ENCODE measurements around the gene IGSF9B. TPM values are rescaled to one million over a fixed set of nuclear protein-coding genes. Genes with fewer than 3 reads are reported as not detected.
A peak's percentile ranks its signal among the peaks of the same experiment; 100 is the strongest.

IGSF9B gene
- total and polyA plus RNA-seq, 10 of the 15 experiments (the other 5 are each of a cell fraction or from before 2014, with no cell fraction given): 0.03 to 3.7 (median 0.20) TPM; not detected in 2

DNA sequence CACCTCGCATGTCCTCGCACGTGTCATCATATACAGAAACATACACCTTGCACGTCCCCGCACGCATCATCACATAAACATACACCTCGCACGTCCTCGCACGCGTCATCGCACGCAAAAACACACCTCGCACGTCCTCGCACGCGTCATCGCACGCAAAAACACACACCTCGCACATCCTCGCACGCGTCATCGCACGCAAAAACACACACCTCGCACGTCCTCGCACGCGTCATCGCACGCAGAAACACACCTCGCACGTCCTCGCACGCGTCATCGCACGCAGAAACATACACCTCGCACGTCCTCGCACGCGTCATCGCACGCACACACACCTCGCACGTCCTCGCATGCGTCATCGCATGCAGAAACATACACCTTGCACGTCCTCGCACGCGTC lies 16.7 kb downstream of the IGSF9B start (continued):
- TF ChIP-seq, protein P1, sequence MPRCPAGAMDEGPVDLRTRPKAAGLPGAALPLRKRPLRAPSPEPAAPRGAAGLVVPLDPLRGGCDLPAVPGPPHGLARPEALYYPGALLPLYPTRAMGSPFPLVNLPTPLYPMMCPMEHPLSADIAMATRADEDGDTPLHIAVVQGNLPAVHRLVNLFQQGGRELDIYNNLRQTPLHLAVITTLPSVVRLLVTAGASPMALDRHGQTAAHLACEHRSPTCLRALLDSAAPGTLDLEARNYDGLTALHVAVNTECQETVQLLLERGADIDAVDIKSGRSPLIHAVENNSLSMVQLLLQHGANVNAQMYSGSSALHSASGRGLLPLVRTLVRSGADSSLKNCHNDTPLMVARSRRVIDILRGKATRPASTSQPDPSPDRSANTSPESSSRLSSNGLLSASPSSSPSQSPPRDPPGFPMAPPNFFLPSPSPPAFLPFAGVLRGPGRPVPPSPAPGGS (IDR thresholded peaks at IDR 0.05; ENCODE audit: borderline replicate concordance, insufficient read depth, low read depth, low read length, poor library complexity, severe bottlenecking): peak; percentile 32
- TF ChIP-seq, protein P2, sequence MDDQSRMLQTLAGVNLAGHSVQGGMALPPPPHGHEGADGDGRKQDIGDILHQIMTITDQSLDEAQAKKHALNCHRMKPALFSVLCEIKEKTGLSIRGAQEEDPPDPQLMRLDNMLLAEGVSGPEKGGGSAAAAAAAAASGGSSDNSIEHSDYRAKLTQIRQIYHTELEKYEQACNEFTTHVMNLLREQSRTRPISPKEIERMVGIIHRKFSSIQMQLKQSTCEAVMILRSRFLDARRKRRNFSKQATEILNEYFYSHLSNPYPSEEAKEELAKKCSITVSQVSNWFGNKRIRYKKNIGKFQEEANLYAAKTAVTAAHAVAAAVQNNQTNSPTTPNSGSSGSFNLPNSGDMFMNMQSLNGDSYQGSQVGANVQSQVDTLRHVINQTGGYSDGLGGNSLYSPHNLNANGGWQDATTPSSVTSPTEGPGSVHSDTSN (IDR thresholded peaks at IDR 0.05; ENCODE audit: insufficient replicate concordance, low read depth, low read length): peak; percentile 62
- no peak for TF ChIP-seq SP1 (IDR thresholded peaks at IDR 0.05; ENCODE audit: low read depth, low read length)
- no peak for TF ChIP-seq CEBPB (IDR thresholded peaks at IDR 0.05; ENCODE audit: borderline replicate concordance in 1 of 2, low read depth in 2 of 2, low read length in 2 of 2)
- TF ChIP-seq TCF3 (IDR thresholded peaks at IDR 0.05; ENCODE audit: borderline replicate concordance, insufficient read depth, low read depth, low read length): 0 out of 2 replicates have a peak, but pooled peaks have one; percentile 58

DNA sequence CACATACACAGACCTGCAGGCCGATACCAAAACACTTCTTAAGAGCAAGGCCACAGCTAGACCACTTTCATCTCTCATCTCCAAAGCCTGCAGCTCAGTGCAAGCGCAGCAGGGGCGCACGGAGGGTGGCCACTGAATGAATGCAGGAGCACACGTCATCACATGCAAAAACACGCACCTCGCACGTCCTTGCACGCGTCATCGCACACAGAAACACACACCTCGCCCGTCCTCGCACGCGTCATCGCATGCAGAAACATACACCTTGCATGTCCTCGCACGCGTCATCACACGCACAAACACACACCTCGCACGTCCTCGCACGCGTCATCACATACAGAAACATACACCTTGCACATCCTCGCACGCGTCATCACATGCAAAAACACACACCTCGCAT lies 17.2 kb downstream of the IGSF9B start:
- no peaks in the 10 kb centered on the region for H3K9me3 ChIP-seq (replicated peaks; ENCODE audit: control insufficient read depth, insufficient read depth, low read length)
- H4K20me1 ChIP-seq (ENCODE audit: control insufficient read depth, insufficient read depth): no peaks in the 10 kb centered on the region
- no peak for FAIRE-seq
- no peak overlapping the region for H3K4me2 ChIP-seq (ENCODE audit: control insufficient read depth, insufficient read depth)
- H3K27me3 ChIP-seq (replicated peaks in 1 of 2; ENCODE audit: control insufficient read depth in 2 of 2, insufficient read depth in 2 of 2, low read length in 1 of 2): no peaks in the 10 kb centered on the region
- ATAC-seq: no peak
- RAD21 ChIA-PET (ENCODE audit: unreplicated experiment): no interaction called here
- 91% methylated on average over 14 of the region's 30 CpGs for WGBS (ENCODE audit: insufficient coverage, insufficient replicate concordance, low lambda C conversion rate, missing lambda C conversion rate)
- no TSS peak for BruUV-seq (replicated peaks)
- intact Hi-C loops (cut with micrococcal nuclease; ENCODE audit: unreplicated experiment) (no loop called here), in situ Hi-C loops (cut with MboI) (no loop called here)
- no peak overlapping the region for H2AFZ ChIP-seq (ENCODE audit: control insufficient read depth, low read depth, low read length)
- CTCF ChIA-PET: no interaction called here
- H3K9ac ChIP-seq (ENCODE audit: control insufficient read depth, insufficient read depth, low read length): no peak overlapping the region
- no peaks in the 10 kb centered on the region for H3K79me2 ChIP-seq (ENCODE audit: control insufficient read depth, insufficient read depth, low read length)
- no peak overlapping the region for H3K4me3 ChIP-seq
- no peaks in the 10 kb centered on the region; a peak in 1 of 4 replicates for H3K36me3 ChIP-seq (ENCODE audit: control insufficient read depth in 2 of 2, insufficient read depth in 2 of 2, low read length in 1 of 2)
- POLR2A ChIA-PET: no interaction called here
- no peak for TF ChIP-seq SUZ12 (IDR thresholded peaks at IDR 0.05; ENCODE audit: unreplicated experiment)
- TF ChIP-seq TCF3 (IDR thresholded peaks at IDR 0.05; ENCODE audit: borderline replicate concordance, insufficient read depth, low read depth, low read length): 0 out of 2 replicates have a peak, but pooled peaks have one; percentile 35
- TF ChIP-seq SMC3 (IDR thresholded peaks at IDR 0.05; ENCODE audit: borderline replicate concordance, low read length): no peak
- TF ChIP-seq, protein P1 (IDR thresholded peaks at IDR 0.05; ENCODE audit: borderline replicate concordance, insufficient read depth, low read depth, low read length, poor library complexity, severe bottlenecking): peak; percentile 90
- TF ChIP-seq, protein P2 (IDR thresholded peaks at IDR 0.05; ENCODE audit: insufficient replicate concordance, low read depth, low read length): peak; percentile 26
- no peak for TF ChIP-seq PML (IDR thresholded peaks at IDR 0.05; ENCODE audit: low read length)
- TF ChIP-seq, protein P3, sequence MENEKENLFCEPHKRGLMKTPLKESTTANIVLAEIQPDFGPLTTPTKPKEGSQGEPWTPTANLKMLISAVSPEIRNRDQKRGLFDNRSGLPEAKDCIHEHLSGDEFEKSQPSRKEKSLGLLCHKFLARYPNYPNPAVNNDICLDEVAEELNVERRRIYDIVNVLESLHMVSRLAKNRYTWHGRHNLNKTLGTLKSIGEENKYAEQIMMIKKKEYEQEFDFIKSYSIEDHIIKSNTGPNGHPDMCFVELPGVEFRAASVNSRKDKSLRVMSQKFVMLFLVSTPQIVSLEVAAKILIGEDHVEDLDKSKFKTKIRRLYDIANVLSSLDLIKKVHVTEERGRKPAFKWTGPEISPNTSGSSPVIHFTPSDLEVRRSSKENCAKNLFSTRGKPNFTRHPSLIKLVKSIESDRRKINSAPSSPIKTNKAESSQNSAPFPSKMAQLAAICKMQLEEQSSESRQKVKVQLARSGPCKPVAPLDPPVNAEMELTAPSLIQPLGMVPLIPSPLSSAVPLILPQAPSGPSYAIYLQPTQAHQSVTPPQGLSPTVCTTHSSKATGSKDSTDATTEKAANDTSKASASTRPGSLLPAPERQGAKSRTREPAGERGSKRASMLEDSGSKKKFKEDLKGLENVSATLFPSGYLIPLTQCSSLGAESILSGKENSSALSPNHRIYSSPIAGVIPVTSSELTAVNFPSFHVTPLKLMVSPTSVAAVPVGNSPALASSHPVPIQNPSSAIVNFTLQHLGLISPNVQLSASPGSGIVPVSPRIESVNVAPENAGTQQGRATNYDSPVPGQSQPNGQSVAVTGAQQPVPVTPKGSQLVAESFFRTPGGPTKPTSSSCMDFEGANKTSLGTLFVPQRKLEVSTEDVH (IDR thresholded peaks at IDR 0.05; ENCODE audit: low read depth, partially characterized antibody): no peak
- TF ChIP-seq NFYA (IDR thresholded peaks at IDR 0.05; ENCODE audit: borderline replicate concordance, low read depth, low read length): no peak
- TF ChIP-seq TARDBP (IDR thresholded peaks at IDR 0.05; ENCODE audit: borderline replicate concordance): no peak
- no peak for DNase-seq (ENCODE audit: low read depth, low spot score)
- no peaks in the 10 kb centered on the region for H3K4me1 ChIP-seq (ENCODE audit: control insufficient read depth, insufficient read depth, low read length)
- SMC1A ChIA-PET (ENCODE audit: uncharacterized antibody, unreplicated experiment): no interaction called here
- no peak overlapping the region for H3K27ac ChIP-seq (ENCODE audit: control insufficient read depth, insufficient read depth)
